Astrocyte of the cerebellum (primary cell): ENCODE measurements around the gene GSE1.
"Not testable (repeated sequence)": the region's sequence is repeated elsewhere in the genome, so short reads cannot be mapped to it uniquely, and the experiment has no call there.

Source experiments
- DNase-seq: peaks from one replicate; pipeline ENCODE4 v3.0.0-alpha.2; 2011; ENCODE audit warnings: low read depth
- H3K4me3 ChIP-seq: 2 replicates; pipeline ENCODE4 v1.5.1; 2011; ENCODE audit warnings: mild to moderate bottlenecking, low read depth, low read length, moderate library complexity
- in situ Hi-C: cut with HindIII; loops from 2 replicates; pipeline ENCODE4 v1.10.0; 2017; ENCODE audit warnings: low sequenced_read_pairs
- TF ChIP-seq, protein P1 (sequence below): IDR thresholded peaks from 2 replicates; pipeline ENCODE4 v1.5.1; 2012; ENCODE audit warnings: low read length, low read depth, moderate library complexity, mild to moderate bottlenecking; ENCODE audit errors: missing control alignments

Gene GSE1

DNA sequence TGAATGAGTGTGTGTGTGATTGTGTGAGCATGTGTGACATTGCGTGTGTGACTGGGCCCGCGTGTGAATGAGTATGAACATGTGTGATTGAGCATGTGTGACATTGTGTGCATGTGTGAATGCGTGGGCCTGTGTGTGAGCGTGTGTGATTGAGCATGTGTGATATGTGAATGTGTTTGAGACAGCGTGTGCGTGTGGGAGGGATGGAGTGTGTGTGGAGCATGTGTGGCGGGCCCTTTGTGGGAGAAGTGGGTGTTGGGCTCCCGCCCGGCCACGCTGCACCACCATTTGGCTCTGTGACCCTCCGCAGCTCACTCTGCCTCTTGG lies 22.7 kb upstream of the GSE1 start:
- no peak overlapping the region for H3K4me3 ChIP-seq
- TF ChIP-seq, protein P1, sequence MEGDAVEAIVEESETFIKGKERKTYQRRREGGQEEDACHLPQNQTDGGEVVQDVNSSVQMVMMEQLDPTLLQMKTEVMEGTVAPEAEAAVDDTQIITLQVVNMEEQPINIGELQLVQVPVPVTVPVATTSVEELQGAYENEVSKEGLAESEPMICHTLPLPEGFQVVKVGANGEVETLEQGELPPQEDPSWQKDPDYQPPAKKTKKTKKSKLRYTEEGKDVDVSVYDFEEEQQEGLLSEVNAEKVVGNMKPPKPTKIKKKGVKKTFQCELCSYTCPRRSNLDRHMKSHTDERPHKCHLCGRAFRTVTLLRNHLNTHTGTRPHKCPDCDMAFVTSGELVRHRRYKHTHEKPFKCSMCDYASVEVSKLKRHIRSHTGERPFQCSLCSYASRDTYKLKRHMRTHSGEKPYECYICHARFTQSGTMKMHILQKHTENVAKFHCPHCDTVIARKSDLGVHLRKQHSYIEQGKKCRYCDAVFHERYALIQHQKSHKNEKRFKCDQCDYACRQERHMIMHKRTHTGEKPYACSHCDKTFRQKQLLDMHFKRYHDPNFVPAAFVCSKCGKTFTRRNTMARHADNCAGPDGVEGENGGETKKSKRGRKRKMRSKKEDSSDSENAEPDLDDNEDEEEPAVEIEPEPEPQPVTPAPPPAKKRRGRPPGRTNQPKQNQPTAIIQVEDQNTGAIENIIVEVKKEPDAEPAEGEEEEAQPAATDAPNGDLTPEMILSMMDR, result no peak
- in situ Hi-C loops, result loop anchor here (5.0 kb wide), 1 partner anchor 48 kb away; no protein-coding TSS in a partner anchor
- DNase-seq, result no peak

DNA sequence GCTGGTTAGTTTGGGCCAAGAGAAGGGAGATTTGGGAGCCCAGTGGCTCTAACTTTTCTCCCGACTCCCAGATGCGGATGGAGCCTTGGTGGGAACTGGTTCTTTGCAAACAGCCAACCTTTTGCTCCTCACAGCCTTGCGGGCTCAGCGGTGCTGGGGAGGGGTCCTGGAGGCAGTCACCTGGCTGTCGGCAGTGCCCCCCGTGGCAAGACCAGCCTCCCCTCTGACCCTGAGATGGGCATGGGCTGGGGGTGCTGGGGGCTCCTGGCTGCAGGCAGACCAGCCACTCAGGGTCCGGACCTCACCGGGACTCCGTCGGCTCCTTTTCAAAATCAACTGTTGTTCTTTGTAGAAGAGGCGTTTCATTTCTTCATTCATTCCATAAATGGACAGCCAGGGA lies 21.7 kb upstream of the GSE1 start:
- in situ Hi-C loops, result loop anchor here (5.0 kb wide), 1 partner anchor 49 kb away; no protein-coding TSS in a partner anchor
- H3K4me3 ChIP-seq, result no peak overlapping the region
- DNase-seq, result no peak

DNA sequence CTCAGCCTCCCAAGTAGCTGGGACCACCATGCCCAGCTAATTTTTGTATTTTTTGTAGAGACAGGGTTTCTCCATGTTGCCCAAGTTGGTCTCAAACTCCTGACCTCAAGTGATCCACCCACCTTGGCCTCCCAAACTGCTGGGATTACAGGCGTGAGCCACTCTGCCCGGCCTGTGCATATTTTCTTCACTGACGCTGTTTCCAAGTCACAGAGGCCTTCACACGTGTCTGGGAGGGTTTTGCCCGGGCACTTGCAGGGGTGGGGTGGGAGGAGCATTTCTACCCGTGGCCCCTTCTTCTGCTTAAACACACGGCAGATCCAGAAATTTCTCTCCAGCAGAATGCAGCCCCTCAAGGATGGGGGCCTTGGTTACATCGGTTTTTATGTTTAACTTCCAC lies 20.8 kb upstream of the GSE1 start:
- in situ Hi-C loops, result loop anchor here (5.0 kb wide), 1 partner anchor 50 kb away; no protein-coding TSS in a partner anchor
- DNase-seq, H3K4me3 ChIP-seq: not testable (repeated sequence)

More for the DNA sequence above, 21.7 kb upstream of the GSE1 start:
- TF ChIP-seq, protein P1, result no peak

DNA sequence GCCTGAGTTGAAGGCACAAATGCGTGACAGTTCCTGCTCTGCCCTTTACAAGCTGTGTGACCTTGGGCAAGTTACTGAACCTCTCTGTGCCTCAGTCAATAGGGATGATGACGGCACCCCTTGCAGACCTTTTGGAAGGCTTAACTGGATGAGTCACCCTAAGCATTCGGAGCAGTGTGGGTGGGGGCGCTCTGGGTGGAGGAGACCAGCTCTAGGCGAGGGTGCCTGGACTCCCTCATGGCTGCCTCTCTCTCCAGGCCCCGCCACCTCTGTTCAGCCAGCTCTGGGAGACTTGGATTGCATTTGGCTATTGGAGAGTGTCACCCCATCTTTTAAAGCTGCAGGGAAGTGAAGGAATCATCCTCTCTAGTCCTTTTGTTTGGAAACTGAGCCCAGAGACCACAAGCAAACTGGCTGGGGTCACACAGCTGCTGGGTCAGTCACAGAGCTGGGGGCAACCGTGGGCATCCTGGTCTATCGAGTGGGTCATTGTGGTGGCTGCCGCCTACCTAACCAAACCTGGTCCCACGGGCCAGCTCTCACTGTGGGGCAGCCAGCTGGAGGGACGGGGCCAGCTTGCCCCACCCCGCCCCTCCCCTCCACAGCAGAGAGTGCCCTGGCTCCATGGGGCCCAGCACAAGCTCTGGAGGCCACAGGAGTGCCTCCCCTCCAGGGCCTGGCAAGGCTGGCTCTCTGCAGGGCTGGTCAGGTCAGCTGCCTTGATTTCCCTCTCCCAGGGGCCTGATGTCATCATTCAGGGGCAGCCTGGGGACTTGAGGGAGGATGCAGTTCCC lies 20.2 kb upstream of the GSE1 start:
- TF ChIP-seq, protein P1, result no peak
- in situ Hi-C loops, result loop anchor here (5.0 kb wide), 1 partner anchor 51 kb away; no protein-coding TSS in a partner anchor
- no peak for DNase-seq
- H3K4me3 ChIP-seq, result no peak overlapping the region

DNA sequence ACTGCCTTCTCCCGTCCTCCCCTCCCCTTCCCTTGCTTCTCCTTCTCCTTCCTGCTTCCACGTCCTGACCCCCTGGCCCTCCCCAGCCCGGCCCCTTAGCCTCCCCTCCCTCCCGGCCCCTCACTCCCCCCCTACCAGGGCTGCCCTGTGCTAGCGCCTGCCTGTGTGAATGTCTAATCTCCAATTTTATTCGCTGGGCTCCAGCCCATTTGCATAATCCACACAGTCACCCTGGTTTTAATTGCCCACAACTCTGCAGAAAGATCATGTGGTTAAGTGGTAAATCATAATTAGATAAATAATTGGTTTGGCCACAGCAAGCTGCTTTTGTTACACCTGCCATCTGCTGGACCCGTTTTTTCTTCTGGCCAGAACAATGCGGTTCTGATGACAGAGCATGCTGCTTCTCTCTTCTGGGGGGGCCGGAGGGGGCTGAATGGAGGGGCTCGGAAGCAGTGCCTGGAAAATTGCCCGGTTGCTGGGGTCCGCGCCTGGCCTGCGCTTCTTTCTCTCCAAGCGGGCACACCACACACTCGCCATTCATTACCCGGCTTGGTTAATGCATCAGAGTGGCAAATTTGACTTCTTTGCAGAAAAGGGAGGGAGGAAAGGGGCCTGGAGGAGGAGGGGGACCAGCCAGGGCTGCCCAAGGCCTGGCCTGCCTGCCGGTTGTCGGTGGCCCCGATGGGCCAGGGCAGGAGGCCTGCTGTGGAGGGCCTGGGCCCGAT lies 19.5 kb upstream of the GSE1 start:
- TF ChIP-seq, protein P1, result no peak
- no peak for DNase-seq
- no peak overlapping the region for H3K4me3 ChIP-seq
- in situ Hi-C loops, result loop anchor here (5.0 kb wide), 1 partner anchor 51 kb away; no protein-coding TSS in a partner anchor

DNA sequence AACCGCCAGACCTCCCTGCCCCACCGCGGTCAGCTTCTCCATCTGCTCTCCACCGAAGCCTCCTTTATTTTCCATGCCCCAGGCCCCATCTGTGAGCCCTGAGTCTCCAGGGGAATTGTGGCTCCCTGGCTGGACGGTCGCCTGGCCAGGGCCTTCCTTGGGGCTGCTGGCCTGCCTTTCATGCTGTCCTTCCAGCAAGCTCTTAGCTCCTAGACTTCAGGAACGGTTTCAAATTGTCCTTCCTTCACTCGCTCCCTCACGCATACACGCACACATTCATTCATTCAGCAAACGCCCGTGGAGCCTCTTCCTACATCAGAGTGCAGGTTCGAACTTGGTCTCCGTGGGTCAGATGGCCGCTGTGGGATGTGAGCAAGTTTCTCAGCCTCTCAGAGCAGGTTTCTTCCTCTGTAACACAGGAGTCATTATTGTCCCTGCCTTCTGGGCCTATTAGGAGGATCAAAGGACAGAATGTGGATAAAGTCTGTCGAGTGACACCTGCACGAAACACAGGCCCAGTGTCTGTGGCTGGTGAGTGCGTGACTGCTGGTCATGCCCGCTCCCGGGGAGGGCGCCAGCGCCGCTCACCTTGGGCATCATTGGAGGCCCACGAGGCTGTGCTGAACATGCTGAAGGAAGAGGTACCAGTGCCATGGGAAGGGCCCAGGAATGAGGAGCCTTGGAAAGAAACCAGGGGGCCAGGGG lies 18.7 kb upstream of the GSE1 start:
- in situ Hi-C loops, result loop anchor here (5.0 kb wide), 1 partner anchor 52 kb away; no protein-coding TSS in a partner anchor
- DNase-seq, result no peak
- H3K4me3 ChIP-seq, result no peak overlapping the region
- TF ChIP-seq, protein P1, result no peak
